ENCODE measurements around the gene SNAP47.

Gene SNAP47

GRCh38 chr1:227769936-227770494, 34.8 kb downstream of the SNAP47 start:
- no peak for DNase-seq

GRCh38 chr1:227770812-227771211, 35.6 kb downstream of the SNAP47 start:
- no peak for DNase-seq

DNA sequence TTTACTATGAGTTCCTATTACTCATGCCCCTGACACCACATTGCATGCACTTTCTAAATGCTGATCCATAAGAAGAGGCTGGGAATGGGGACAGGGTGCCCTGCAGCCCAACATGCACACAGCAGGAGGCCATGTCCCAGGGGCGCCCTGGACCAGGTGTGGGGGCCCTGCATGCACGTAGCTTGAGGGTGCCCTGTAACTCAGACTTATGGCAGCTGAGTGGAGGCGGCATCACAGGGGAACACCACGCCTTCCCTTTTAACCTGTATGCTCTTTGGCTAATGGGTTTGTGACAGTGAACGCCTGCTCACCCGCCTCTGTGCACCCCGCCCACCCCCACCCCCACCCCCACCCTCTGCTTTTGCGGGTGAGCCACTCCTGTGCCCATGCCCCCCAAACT, 36.1 kb downstream of the SNAP47 start:
- DNase-seq = no peak

DNA sequence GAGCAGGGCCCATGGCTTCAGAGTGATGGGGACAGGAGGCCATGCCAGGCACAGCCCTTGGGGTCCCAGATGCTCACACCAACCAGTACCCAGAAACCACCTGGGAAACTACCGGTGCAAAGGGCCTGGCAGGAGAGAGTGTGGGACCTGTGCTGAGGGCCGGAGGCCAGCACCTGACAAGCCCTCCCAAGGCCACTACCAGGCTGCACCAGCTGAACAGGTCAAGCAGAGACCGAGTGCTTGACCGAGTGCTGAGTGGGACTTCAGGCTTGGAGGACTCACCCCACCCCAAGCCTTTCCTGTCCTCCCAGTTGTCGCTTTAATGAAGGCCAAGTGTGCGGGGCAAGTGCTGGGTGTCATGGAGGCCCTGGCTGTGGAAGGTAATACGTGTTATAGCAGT, 36.5 kb downstream of the SNAP47 start:
- no peak for DNase-seq

- no peak for DNase-seq
Observed at GRCh38 chr1:227773558-227773957, 38.3 kb downstream of the SNAP47 start.

- no peak for DNase-seq
Observed at GRCh38 chr1:227774051-227774731, 39.0 kb downstream of the SNAP47 start.

GRCh38 chr1:227774821-227775661, 39.8 kb downstream of the SNAP47 start:
- DNase-seq = peak; percentile 97

DNA sequence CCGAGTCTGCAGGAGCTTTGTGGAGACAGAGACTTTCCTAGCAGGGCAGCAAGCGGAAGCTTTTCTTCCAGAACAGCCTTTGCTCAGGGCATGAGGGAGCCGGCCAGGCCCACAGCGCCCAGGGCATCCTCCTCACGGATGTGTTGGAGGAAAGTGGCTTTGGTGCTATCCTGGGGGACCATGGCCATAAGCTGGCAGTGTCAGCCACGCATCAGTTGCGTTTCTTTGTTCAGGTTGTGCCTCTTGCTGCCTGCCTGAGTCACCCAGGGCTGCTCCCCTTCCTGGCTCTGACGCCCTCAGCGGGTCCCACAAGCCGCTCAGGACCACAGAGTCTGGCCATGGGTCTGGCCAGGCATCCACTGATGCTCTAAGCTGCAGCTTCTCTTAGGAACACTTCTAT, 40.6 kb downstream of the SNAP47 start:
- DNase-seq = no peak

DNA sequence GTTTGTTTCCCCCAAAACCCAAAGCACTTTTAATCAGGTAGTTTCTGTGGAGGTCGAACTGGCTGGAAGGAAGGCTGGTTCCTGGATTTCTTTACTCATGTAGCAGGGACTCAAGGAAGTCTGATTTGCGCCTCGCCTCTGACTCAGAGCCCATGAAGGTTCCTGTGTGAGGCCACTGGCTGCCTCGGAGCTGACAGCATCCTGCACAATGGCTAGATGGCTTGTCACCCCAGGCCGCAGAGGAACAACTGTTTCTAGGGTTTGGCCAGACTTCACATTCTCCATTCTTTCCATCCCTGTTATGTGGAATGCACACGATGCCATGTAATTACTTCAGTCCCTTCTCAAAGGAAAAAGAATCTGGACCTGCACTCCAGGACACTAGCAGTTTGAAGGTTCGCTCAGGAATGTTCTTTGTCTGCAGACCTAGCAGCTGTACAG, 41.1 kb downstream of the SNAP47 start:
- peak; percentile 95 for DNase-seq

GRCh38 chr1:227777156-227777555, 41.9 kb downstream of the SNAP47 start:
- no peak for DNase-seq

DNA sequence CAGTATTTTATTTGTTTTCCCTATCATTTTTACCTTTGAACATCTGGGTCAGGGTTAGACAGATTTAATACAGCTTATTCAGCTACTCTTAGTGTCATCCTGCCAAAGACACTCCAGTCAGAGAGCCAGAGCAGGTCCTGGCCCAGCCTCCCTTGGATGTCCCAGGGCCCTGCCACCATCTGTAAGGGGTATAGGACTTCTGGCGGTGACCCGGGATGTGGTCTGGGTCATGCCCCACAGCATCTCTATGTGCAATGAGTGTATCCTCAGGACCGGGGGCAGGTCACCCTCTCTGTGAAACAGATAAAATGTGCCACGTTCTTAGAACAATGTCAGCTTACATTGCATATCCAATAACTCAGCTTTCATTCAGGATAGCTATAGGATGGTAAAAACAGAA, 42.4 kb downstream of the SNAP47 start:
- no peak for DNase-seq

DNA sequence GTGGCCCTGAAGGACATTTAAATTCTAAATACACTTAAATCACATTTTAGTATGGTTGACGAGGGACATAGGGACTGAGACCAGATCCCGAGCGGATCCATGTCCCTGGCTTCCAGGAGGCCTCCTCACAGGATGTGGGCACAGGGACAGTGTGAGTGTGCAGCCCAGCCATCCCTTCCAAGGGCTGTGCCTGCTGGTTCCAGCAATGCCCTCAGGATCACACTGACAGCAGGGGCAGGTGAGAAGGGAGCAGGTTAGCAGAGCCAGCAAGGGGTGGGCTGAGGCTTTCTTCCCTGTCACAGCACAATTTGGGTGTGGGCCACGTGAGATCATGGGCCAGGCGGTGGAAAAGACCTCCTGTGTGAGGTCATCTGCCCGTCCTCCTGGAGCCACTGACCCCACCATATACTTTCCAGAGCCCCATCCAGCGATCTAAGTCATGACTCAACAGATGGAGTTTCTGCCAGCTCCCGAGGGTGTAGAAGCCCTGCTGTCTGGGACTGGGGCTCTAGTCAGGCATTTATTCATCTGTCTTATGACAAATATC, 43.2 kb downstream of the SNAP47 start:
- peak; percentile 71 for DNase-seq

- no peak for DNase-seq
Observed at GRCh38 chr1:227779021-227779441, 43.8 kb downstream of the SNAP47 start.

DNA sequence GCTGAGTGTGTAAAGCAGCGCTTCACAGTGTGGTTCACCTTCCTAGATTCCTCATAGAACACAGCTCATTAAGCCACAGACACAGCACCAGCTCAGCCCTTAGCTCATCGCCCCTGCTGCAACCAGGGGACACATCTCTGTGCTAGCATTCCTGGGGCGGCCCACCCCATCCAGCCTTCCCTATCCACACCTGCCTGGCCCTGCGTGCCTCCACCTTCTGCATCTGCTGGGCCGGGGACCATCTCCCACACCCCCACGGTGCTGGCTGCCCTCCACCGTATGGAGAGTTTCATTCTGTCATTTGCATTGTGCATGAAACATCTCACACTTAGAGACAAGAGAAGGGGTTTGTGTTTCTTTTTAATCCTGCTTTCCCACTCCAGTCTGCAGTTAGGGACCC, 44.5 kb downstream of the SNAP47 start:
- no peak for DNase-seq

GRCh38 chr1:227780101-227781044, 45.1 kb downstream of the SNAP47 start:
- DNase-seq = no peak

DNA sequence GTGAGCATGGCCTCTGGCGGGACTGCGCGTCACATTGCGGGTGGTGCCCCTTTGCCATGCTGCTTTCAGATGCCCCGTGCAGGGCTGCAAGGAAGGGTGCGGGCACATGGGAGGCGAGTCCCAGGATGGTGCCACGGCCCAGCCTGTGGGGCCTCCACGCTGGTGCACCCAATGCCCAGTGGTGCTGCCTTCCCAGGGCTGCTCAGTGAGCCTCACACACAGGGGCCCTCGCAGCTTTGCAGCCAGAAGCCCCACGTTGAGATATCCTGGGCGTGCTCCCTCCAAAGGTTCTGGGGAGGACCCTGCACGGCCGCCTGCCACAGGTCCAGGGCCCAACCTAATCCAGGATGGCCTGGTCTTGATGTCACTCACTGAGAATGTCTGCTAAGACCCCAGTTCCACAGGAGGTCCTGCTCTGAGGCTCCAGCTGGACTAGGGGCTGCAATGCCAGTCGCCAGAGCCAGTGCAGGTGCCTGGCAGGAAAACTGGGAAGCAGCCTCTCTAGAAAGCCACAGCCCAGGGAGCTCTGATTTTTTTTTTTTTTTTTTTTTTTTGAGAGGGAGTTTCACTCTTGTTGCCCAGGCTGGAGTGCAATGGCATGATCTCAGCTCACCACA, 46.2 kb downstream of the SNAP47 start:
- no peak for DNase-seq

- DNase-seq = no peak
Observed at GRCh38 chr1:227782226-227782625, 47.0 kb downstream of the SNAP47 start.

GRCh38 chr1:227785094-227785804, 50.0 kb downstream of the SNAP47 start:
- DNase-seq = no peak

- no peak for DNase-seq
Observed at GRCh38 chr1:227785805-227786671, 50.8 kb downstream of the SNAP47 start.

Data from fibroblast of upper back skin (primary cell).